Activated T-cell treated with anti-CD3 and anti-CD28 coated beads, Interleukin-2, amount 50 U/mL, for 1 hour (primary cell): ENCODE data around the gene IGFBP1.

Source experiments
- DNase-seq: peaks from one replicate; pipeline ENCODE4 v3.0.0-alpha.2; 2020

IGFBP1 gene

GRCh38 chr7:45939574-45939973, 51.3 kb downstream of the IGFBP1 start:
- no peak for DNase-seq

- DNase-seq: peak; percentile 38
Measured at GRCh38 chr7:45940237-45940781, 52.0 kb downstream of the IGFBP1 start.

- no peak for DNase-seq
Measured at GRCh38 chr7:45940939-45941338, 52.7 kb downstream of the IGFBP1 start.
